GM12872 (cell line): ENCODE data around the gene ILF2.

ENCODE experiments used
- TF ChIP-seq, protein P1 (sequence below): IDR thresholded peaks from 3 replicates; pipeline ENCODE4 v1.5.1; 2011; ENCODE audit warnings: low read depth, mild to moderate bottlenecking, low read length, moderate library complexity; ENCODE audit not compliant: insufficient read depth

The ILF2 gene

DNA sequence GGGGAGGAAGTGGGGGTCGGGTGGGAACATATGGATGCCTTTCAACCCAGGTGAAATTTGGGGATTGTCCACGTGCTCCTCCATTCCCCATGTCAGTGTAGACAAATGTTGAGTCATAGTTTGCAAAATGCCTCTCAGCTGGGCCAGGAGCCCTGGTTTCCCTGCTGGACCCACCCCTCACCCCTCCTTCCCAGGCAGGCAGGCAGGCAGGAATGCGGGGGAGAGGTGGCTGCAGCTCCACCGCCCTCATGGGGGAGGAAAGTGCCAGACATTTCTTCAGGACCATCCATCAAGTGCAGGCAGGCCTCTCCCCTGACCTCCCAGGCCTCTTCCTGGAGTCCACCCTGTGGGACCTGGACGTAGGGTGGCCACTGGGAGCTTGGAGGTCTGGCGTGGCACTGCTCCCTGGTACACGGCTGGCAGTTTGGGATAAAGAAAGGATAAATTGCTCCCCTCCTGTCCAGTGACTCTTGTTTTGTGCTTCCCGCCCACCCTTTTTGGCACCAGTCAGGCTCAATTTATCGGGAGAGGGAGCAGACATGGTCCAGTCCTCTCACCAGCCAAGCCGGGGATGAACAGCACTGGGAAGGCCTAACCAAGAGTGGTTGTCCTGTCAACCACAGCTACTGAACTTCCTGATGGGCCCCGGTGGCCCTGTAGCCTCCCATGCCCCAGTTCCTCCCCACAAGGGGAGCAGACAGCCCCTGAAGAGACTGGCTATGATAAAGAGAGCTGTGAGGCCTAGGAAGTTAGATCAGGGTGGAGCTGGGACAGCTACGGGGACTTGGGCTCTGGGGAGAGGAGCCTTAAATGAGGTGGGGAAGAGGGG is 26.6 kb upstream of the ILF2 start:
- TF ChIP-seq, protein P1, sequence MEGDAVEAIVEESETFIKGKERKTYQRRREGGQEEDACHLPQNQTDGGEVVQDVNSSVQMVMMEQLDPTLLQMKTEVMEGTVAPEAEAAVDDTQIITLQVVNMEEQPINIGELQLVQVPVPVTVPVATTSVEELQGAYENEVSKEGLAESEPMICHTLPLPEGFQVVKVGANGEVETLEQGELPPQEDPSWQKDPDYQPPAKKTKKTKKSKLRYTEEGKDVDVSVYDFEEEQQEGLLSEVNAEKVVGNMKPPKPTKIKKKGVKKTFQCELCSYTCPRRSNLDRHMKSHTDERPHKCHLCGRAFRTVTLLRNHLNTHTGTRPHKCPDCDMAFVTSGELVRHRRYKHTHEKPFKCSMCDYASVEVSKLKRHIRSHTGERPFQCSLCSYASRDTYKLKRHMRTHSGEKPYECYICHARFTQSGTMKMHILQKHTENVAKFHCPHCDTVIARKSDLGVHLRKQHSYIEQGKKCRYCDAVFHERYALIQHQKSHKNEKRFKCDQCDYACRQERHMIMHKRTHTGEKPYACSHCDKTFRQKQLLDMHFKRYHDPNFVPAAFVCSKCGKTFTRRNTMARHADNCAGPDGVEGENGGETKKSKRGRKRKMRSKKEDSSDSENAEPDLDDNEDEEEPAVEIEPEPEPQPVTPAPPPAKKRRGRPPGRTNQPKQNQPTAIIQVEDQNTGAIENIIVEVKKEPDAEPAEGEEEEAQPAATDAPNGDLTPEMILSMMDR, result no peak

DNA sequence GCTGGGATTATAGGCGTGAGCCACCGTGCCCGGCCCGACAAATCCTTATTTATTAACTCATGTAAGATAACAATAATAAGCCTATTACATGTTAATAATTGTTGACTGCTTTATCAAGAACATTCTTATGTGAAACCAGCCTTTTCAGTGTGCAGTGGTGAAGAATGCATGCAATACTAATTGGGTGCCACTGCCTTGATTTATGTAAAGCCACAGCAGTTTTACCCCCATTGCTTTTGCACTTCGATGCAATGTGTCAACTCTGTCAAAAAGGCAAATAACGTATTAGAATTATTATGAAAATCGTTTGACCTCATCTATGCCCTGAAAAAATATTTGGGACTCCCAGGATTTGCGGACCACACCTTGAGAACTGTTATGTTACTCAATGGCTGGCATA is 25.9 kb upstream of the ILF2 start:
- TF ChIP-seq, protein P1, result no peak

DNA sequence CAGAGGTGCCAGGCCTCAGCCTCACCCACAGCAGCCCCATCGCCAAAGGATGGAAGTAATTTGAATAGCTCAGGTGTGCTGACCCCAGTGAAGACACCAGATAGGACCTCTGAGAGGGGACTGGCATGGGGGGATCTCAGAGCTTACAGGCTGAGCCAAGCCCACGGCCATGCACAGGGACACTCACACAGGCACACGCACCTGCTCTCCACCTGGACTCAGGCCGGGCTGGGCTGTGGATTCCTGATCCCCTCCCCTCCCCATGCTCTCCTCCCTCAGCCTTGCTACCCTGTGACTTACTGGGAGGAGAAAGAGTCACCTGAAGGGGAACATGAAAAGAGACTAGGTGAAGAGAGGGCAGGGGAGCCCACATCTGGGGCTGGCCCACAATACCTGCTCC is 22.7 kb upstream of the ILF2 start:
- TF ChIP-seq, protein P1, result no peak

DNA sequence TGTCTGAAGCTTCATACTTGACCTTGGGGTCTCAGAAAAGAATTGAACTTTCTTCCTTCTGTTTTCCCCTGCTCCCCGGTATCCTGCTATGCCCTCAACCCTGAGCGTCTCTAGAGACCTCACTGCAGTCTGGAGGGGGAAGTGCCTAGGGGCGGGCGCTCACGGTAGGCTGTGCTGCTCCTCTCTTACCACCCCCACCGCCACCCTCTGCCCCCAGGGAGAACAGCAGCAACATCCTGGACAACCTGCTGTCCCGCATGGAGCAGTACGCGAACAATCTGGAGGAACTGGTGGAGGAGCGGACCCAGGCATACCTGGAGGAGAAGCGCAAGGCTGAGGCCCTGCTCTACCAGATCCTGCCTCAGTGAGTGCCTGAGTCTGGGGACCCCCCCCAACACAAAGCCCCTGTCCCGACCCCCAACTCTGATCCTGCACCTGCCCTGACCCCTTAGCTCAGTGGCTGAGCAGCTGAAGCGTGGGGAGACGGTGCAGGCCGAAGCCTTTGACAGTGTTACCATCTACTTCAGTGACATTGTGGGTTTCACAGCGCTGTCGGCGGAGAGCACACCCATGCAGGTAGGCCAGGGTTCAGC is 18.0 kb upstream of the ILF2 start:
- TF ChIP-seq, protein P1, result no peak

DNA sequence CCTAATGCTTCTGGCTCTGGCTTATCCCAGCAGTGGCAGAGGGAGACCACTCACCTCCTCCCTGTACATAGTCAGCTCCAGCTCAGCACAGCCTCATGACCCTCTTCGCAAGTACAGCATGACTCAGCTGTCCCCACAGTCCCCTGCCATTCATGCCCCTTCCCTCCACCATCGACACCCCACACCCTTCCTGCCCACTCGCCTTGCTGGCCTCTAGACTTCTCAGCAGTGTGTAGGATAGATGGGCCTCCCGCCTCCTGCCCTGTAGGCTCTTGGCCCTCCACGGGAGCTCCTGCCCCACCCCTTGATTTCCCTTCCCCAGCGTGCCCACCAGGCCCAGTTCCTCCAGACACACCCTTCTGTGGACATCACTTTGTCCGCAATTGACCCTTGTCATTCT is 17.5 kb upstream of the ILF2 start:
- TF ChIP-seq, protein P1, result no peak

DNA sequence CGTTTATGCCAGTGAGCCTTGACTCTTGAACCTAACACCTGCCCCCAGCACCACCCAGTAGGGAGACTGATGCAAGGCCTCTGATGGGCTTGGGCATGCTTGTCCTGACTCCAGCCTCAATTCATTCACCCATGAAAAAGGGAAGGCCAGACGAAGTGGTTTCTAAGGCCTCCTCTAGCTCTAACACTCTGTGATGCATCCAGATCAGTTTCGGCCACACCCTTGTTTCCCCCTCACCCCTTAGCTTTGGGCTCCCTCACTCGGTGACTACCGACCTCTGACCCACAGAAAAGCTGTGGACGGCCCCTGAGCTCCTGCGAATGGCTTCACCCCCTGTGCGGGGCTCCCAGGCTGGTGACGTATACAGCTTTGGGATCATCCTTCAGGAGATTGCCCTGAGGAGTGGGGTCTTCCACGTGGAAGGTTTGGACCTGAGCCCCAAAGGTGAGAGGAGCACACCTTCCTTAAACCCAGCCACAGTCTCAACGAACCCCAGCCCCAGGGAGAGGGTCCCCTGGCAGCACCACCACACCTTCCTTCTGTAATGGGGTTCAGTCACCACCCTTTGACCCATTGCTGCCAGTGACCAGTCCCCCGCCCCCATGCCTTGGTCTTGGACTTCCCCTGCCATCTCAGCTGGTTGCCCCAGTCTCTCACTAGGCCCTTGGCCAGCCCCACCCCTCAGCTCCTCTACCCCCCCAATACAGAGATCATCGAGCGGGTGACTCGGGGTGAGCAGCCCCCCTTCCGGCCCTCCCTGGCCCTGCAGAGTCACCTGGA is 16.7 kb upstream of the ILF2 start:
- TF ChIP-seq, protein P1, result no peak

DNA sequence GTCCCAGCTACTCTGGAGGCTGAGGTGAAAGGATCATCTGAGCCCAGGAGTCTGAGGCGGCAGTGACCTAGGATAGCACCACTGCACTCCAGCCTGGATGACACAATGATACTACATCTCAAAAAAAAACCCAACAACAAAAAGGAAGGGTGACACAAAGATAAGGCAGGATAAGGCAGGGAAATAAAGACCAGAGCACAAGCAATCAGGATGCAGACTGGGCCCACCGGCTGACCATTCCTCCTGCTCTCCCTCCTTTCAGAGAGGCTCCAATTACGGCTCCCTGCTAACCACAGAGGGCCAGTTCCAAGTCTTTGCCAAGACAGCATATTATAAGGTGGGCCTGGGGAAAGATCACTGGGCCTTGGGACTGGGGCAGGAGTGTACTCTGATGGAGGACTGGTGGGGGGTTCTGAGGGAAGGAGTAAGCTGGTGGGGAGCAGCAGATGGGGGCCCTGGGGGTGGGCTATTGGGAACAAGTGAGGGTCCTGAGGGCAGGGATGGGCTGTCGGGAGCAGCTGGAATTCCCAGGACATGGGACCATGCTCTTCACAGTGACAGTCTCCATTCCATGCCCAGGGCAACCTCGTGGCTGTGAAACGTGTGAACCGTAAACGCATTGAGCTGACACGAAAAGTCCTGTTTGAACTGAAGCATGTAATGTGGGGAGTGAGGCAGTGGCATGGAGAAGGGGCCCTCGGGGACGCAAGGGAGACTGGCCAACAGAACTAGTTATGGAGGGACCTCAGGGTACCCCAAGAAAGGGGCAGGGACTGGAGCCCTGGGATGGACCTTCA is 14.9 kb upstream of the ILF2 start:
- TF ChIP-seq, protein P1, result no peak
